HG03108 (cell line): Measurements from ENCODE around the gene C2orf49.

Experiments used
- ATAC-seq: cut with Tn5 transposase; IDR thresholded peaks from one replicate; pipeline ENCODE4 v1.9.1; 2021; ENCODE audit warnings: moderate library complexity; ENCODE audit not compliant: unreplicated experiment

The C2orf49 gene

GRCh38 chr2:105381101-105381668, 43.8 kb downstream of the C2orf49 start:
- ATAC-seq = no peak

- no peak for ATAC-seq
Measured at GRCh38 chr2:105382177-105382576, 44.8 kb downstream of the C2orf49 start.

- no peak for ATAC-seq
Measured at GRCh38 chr2:105383432-105384166, 46.3 kb downstream of the C2orf49 start.

GRCh38 chr2:105384216-105384615, 46.9 kb downstream of the C2orf49 start:
- ATAC-seq = no peak

- no peak for ATAC-seq
Measured at GRCh38 chr2:105384861-105385260, 47.5 kb downstream of the C2orf49 start.

- ATAC-seq = no peak
Measured at GRCh38 chr2:105385731-105386540, 48.6 kb downstream of the C2orf49 start.

- no peak for ATAC-seq
Measured at GRCh38 chr2:105387225-105387624, 49.9 kb downstream of the C2orf49 start.

GRCh38 chr2:105388971-105389381, 51.6 kb downstream of the C2orf49 start:
- ATAC-seq = no peak

- ATAC-seq = no peak
Measured at GRCh38 chr2:105390454-105390853, 53.1 kb downstream of the C2orf49 start.

- ATAC-seq = no peak
Measured at GRCh38 chr2:105391058-105391627, 53.8 kb downstream of the C2orf49 start.

- no peak for ATAC-seq
Measured at GRCh38 chr2:105391763-105392662, 54.7 kb downstream of the C2orf49 start.

GRCh38 chr2:105393373-105394055, 56.2 kb downstream of the C2orf49 start:
- no peak for ATAC-seq

- ATAC-seq = no peak
Measured at GRCh38 chr2:105394951-105395611, 57.7 kb downstream of the C2orf49 start.

GRCh38 chr2:105395691-105396090, 58.4 kb downstream of the C2orf49 start:
- ATAC-seq = no peak

GRCh38 chr2:105396254-105397024, 59.1 kb downstream of the C2orf49 start:
- no peak for ATAC-seq

GRCh38 chr2:105397025-105397722, 59.8 kb downstream of the C2orf49 start:
- no peak for ATAC-seq

- ATAC-seq = no peak
Measured at GRCh38 chr2:105397953-105398335, 60.6 kb downstream of the C2orf49 start.
